ENCODE data around the gene MADD.
A peak's percentile ranks its signal among the peaks of the same experiment; 100 is the strongest.

Gene MADD

DNA sequence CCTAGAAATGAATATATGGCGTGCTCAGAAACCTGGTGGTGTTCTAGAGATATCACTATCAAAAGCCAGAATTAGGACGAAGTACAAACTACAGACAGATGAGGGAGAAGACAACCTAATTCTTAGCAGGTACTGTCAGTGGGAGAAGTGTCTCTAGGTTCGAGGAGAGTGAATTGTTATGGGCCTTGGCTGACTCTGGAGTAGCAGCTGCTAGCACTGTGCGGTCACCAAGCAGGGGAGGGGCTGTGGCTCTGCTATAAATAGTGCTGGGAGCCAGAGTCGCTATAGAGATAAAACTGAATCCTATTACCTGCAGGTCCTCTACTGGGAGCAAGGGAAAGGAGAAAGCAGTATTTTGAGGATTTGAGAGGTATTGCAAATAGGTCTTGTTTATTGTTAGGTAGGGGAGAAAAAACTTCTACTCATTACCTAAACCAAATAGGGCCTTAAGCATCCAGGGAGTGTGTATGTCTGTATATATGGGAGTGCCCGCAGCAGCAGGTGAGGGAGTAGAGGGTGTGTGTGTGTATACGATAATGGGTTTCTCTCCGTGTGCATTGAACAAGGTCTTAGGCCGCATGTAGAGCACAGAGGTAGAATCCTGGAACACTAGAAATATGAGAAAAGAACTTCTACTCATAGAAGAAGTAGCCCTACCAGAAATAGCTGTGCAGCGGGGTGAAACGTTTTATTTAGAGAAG, 2.2 kb downstream of the MADD start:
- peak; percentile 49 for DNase-seq (ENCODE audit: low read depth)
- TF ChIP-seq, protein P1, sequence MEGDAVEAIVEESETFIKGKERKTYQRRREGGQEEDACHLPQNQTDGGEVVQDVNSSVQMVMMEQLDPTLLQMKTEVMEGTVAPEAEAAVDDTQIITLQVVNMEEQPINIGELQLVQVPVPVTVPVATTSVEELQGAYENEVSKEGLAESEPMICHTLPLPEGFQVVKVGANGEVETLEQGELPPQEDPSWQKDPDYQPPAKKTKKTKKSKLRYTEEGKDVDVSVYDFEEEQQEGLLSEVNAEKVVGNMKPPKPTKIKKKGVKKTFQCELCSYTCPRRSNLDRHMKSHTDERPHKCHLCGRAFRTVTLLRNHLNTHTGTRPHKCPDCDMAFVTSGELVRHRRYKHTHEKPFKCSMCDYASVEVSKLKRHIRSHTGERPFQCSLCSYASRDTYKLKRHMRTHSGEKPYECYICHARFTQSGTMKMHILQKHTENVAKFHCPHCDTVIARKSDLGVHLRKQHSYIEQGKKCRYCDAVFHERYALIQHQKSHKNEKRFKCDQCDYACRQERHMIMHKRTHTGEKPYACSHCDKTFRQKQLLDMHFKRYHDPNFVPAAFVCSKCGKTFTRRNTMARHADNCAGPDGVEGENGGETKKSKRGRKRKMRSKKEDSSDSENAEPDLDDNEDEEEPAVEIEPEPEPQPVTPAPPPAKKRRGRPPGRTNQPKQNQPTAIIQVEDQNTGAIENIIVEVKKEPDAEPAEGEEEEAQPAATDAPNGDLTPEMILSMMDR (IDR thresholded peaks at IDR 0.05; ENCODE audit: insufficient read depth, low read depth, low read length, missing control alignments) = no peak
- peak overlapping the region; percentile 82 for H3K4me3 ChIP-seq (ENCODE audit: low read depth, low read length)

DNA sequence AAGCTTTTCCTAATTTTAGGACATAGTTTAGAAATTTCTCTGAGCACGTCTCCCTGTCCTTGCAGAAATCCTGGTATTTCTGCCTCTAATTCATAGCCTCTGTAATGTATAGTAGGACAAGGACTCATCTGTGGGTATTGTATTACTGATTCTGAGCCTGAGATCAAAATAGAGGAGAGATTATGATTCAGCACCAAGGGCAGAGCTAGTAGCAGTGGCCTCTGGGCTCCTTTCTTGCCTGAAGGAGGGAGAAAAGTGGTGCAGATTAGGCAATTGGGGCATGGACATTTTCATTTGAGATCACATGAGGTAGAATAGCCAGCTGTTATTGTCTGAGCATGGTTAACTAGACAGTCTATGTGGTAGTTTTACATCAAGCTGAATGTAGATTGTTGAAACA, 2.8 kb downstream of the MADD start:
- no peak overlapping the region for H3K4me3 ChIP-seq (ENCODE audit: low read depth, low read length)
- peak; percentile 14 for DNase-seq (ENCODE audit: low read depth)
- TF ChIP-seq, protein P1 (IDR thresholded peaks at IDR 0.05; ENCODE audit: insufficient read depth, low read depth, low read length, missing control alignments) = no peak

DNA sequence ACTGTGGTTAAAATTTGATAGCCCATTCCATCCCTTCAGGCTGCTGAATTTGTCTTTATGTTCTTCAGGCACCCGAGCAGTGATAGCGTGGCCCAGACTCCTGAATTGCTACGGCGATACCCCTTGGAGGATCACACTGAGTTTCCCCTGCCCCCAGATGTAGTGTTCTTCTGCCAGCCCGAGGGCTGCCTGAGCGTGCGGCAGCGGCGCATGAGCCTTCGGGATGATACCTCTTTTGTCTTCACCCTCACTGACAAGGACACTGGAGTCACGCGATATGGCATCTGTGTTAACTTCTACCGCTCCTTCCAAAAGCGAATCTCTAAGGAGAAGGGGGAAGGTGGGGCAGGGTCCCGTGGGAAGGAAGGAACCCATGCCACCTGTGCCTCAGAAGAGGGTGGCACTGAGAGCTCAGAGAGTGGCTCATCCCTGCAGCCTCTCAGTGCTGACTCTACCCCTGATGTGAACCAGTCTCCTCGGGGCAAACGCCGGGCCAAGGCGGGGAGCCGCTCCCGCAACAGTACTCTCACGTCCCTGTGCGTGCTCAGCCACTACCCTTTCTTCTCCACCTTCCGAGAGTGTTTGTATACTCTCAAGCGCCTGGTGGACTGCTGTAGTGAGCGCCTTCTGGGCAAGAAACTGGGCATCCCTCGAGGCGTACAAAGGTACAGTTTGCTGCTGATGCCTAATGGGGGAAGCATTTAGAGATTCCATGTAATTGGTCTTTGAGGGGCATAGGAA, 4.7 kb downstream of the MADD start:
- DNase-seq (ENCODE audit: low read depth) = no peak
- no peak overlapping the region for H3K4me3 ChIP-seq (ENCODE audit: low read depth, low read length)
- TF ChIP-seq, protein P1 (IDR thresholded peaks at IDR 0.05; ENCODE audit: insufficient read depth, low read depth, low read length, missing control alignments) = no peak

DNA sequence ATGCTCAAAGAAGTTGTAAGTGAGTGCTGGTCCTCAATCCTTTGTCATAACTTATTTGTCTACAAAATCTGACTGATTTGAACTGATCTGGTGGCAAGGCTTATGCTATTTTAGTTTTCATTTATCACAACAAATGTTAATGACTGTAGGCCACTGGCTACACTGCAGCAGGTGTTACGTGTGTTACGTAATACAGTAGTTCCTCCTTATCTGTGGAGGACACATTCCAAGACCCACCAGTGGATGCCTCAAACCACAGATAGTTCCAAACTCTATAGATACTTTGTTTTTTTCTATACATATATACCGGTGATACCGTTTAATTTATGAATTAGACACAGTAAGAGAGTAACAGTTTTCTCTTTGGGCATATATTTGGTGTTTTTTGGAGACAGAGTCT, 7.0 kb downstream of the MADD start:
- no peak for DNase-seq (ENCODE audit: low read depth)
- no peak overlapping the region for H3K4me3 ChIP-seq (ENCODE audit: low read depth, low read length)
- TF ChIP-seq, protein P1 (IDR thresholded peaks at IDR 0.05; ENCODE audit: insufficient read depth, low read depth, low read length, missing control alignments) = no peak

DNA sequence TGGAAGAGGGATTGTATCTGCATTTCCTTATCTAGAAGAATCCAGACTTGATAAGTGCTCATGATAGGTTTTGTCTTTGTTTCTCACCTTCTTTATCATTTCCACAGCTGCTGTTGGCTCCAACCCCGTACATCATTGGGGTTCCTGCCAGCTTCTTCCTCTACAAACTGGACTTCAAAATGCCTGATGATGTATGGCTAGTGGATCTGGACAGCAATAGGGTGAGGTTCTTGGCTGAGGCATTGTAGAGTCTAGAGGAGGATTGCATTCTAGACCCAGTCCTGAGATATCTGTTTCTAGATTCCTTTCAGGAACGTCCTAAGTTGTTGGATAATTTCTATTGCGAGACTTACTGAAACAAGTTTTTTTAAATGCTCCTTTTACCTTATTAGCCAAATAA, 8.1 kb downstream of the MADD start:
- no peak overlapping the region for H3K4me3 ChIP-seq (ENCODE audit: low read depth, low read length)
- no peak for DNase-seq (ENCODE audit: low read depth)
- TF ChIP-seq, protein P1 (IDR thresholded peaks at IDR 0.05; ENCODE audit: insufficient read depth, low read depth, low read length, missing control alignments) = no peak

DNA sequence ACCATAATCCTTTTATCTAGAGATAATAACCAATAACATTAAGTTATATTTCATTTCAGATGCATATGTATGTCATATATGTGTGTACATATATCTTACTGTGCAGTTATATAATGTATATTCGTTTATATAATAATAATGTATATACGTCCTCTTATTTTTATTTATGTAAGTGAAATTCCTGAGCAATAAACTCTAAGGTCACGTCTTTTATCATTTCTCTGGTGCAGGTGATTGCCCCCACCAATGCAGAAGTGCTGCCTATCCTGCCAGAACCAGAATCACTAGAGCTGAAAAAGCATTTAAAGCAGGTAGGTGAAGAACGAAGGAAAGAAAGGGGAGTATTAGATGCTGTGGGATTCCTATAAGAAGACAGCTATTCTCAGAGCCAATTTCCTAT, 8.8 kb downstream of the MADD start:
- TF ChIP-seq, protein P1 (IDR thresholded peaks at IDR 0.05; ENCODE audit: insufficient read depth, low read depth, low read length, missing control alignments) = no peak
- DNase-seq (ENCODE audit: low read depth) = no peak
- no peak overlapping the region for H3K4me3 ChIP-seq (ENCODE audit: low read depth, low read length)
